GM12892 (cell line): ENCODE data around the gene TMEM170A.

Source experiments
- POLR2A ChIP-seq: IDR thresholded peaks from 2 replicates; pipeline ENCODE4 v1.6.1; 2011; ENCODE audit warnings: low read depth, low read length, control low read depth
- TAF1 ChIP-seq: IDR thresholded peaks from 2 replicates; pipeline ENCODE4 v1.6.1; 2011; ENCODE audit warnings: low read depth, mild to moderate bottlenecking, control low read depth, low read length, borderline replicate concordance

DNA sequence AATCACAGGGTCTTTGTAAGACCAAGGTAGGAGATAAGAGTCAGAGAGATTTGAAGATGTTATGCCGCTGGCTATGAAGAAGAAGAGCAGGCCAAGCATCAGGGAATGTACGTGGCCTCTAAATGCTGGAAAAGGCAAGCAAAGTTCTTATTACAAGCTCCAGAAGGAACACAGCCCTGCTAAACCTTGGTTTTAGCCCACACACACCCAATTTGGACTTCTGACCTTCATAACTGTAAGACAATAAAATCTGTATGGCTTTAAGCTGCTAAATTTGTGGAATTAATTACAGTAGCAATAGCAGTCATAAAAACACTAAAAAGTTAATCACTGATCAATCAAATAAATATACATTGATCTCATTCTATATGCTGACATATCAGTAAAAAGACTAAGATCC lies 6.0 kb downstream of the TMEM170A start:
- TF ChIP-seq POLR2A (no peak), TAF1 (no peak)
